ENCODE data around the gene AGBL3.
"Not testable (repeated sequence)": the region's sequence is repeated elsewhere in the genome, so short reads cannot be mapped to it uniquely, and the experiment has no call there.

Gene AGBL3

GRCh38 chr7:135121868-135122267 lies 135.6 kb downstream of the AGBL3 start:
- H3K4me3 ChIP-seq: no peak overlapping the region
- H3K27ac ChIP-seq: no peak overlapping the region

GRCh38 chr7:135124631-135125030 lies 138.3 kb downstream of the AGBL3 start:
- H3K4me3 ChIP-seq, H3K27ac ChIP-seq: not testable (repeated sequence)

DNA sequence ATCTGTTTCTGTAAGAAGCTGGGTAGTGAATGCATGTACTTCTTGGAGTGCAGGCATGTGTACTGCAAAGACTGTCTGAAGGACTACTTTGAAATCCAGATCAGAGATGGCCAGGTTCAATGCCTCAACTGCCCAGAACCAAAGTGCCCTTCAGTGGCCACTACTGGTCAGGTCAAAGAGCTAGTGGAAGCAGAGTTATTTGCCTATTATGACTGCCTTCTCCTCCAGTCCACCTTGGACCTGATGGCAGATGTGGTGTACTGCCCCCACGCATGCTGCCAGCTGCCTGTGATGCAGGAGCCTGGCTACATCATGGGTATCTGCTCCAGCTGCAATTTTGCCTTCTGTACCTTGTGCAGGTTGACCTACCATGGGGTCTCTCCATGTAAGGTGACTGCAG lies 142.6 kb downstream of the AGBL3 start:
- Histone ChIP-seq H3K4me3 (no peak overlapping the region), H3K27ac (no peak overlapping the region)

- no peak overlapping the region for H3K4me3 ChIP-seq
- H3K27ac ChIP-seq: no peak overlapping the region
Observed at GRCh38 chr7:135129579-135129978, 143.3 kb downstream of the AGBL3 start.

GRCh38 chr7:135143885-135144668 lies 157.8 kb downstream of the AGBL3 start:
- no peak overlapping the region for H3K27ac ChIP-seq
- no peak overlapping the region for H3K4me3 ChIP-seq

- Histone ChIP-seq H3K4me3 (peak overlapping the region; percentile 27 to 46 (median 37)), H3K27ac (peak overlapping the region; percentile 58 to 97 (median 87))
Observed at GRCh38 chr7:135147341-135147898, 161.1 kb downstream of the AGBL3 start.

- peak within 1 kb of the TSS; percentile 27 to 46 (median 37) for H3K4me3 ChIP-seq
- peak within 1 kb of the TSS; percentile 58 to 97 (median 87) for H3K27ac ChIP-seq
Observed at GRCh38 chr7:135147899-135148721, 161.8 kb downstream of the AGBL3 start, which contains the start of gene TMEM140. Gene TMEM140, plus strand, starts transcription at chr7:135148072. Its CDS starts 16,370 bp downstream, at chr7:135164442.

DNA sequence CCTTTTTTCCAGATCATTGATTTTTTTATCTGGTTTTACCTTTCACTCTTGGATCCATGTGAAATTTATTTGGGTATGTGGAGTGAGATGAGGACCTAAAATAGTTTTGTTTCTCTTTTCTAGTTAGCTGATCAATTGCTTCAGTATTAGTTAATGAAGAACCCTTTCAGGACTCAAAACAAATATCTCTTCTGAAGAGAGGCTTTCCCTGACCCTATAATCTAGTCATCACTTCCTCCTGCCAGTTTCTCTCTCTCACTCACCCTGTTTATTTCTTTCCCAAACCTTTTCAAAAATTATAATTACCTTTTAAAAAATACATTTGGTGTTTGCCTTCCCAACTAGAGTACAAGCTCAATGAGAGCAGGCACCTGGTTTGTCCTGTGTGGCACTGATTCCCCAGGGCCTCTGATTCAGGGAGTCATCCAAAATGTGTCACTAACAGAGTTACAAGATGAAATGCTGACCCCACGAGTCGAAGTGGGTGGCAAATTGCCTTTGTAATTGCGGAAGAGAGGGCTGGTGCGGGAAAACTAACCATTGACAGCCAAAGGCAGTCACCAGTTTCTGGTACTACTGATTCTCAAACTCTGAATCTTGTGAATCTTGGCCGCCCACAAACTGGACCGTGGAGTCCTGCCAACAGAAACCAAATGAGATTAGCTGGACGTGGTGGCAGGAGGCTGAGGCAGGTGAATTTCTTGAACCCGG lies 163.9 kb downstream of the AGBL3 start:
- peak overlapping the region in 18 of 21 experiments; percentile 1 to 94 (median 48) for H3K27ac ChIP-seq
- peak overlapping the region in 2 of 7 experiments; percentile 2 to 46 for H3K4me3 ChIP-seq

DNA sequence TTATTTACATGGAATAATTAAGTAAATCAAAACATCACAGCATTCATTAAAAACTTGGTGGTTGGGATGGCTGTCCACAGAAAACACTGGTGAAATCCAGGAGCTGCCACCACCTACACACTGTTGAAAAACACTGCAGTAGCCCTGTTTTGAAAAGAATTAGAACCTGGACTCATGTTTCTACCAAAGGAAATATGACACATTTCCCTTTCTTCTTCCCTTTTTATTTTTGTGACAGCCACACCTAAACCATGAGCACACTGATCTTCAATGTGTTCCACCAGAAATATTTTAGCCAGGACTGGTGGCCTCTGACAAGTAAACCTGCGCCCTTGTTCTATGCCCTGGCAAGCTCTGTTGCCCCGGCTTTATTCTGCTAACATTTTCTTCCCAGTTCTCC lies 164.8 kb downstream of the AGBL3 start:
- Histone ChIP-seq H3K4me3 (no peak overlapping the region), H3K27ac (peak overlapping the region in 15 of 21 experiments; percentile 3 to 94 (median 47))

DNA sequence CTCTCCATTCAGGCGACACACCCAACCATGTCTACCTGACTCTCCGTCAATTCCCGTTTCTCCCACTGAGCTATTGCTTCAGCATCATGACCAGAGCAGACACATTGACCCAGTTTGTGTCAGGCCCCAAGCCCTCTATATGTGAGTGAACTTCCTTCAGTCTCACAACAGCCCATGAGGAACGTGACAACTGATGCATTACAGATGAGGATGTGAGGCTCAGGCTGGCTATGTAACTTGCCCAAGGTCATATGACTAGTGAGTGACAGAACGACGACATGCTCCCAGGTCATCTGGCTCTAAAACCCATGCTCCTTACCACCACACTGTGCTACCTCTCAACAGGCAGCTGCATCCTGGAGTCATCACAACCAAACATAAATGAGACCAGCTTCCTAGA lies 165.2 kb downstream of the AGBL3 start:
- Histone ChIP-seq H3K4me3 (no peak overlapping the region), H3K27ac (peak overlapping the region in 12 of 21 experiments; percentile 3 to 94 (median 48))

- Histone ChIP-seq H3K27ac (peak overlapping the region in 3 of 21 experiments; percentile 7 to 52 (median 35)), H3K4me3 (no peak overlapping the region)
Observed at GRCh38 chr7:135152442-135152841, 166.1 kb downstream of the AGBL3 start.

DNA sequence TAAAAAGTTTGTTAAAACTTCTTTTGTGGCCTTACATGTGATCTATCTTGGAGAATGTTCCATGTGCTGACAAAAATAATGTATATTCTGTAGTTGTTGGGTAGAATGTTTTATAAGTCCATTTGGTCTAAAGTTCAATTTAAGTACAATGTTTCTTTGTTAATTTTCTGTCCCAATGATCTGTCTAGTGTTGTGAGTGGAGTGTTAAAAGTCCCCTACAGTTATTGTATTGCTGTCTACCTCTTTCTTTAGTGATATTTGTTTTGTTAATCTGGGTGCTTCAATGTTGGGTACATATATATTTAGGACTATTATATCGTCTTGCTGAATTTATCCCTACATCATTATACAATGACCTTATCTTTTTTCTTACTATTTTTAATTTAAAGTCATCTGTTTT lies 168.4 kb downstream of the AGBL3 start:
- Histone ChIP-seq H3K27ac (no peak overlapping the region), H3K4me3 (no peak overlapping the region)

DNA sequence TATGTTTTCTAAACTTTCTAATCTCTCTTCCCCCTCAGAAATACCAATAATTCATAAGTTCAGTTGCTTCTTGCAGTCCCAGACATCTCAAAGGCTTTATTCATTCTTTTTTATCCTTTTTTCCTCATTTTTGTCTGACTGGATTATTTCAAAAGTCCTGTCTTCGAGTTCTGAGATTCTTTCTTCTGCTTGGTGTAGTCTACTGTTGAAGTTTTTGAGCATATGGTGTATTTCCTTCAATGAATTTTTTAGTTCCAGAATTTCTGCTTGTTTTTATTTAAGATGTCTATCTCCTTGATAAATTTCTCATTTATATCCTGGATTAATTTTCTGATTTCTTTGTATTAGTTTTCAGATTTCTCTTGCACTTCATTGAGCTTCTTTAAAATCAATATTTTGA lies 170.0 kb downstream of the AGBL3 start:
- Histone ChIP-seq H3K27ac (no peak overlapping the region), H3K4me3 (no peak overlapping the region)

- peak overlapping the region in 9 of 21 experiments; percentile 3 to 79 (median 33) for H3K27ac ChIP-seq
- no peak overlapping the region for H3K4me3 ChIP-seq
Observed at GRCh38 chr7:135158141-135158655, 171.9 kb downstream of the AGBL3 start.

- peak overlapping the region in 8 of 21 experiments; percentile 16 to 79 (median 48) for H3K27ac ChIP-seq
- H3K4me3 ChIP-seq: no peak overlapping the region
Observed at GRCh38 chr7:135158874-135159273, 172.6 kb downstream of the AGBL3 start.

DNA sequence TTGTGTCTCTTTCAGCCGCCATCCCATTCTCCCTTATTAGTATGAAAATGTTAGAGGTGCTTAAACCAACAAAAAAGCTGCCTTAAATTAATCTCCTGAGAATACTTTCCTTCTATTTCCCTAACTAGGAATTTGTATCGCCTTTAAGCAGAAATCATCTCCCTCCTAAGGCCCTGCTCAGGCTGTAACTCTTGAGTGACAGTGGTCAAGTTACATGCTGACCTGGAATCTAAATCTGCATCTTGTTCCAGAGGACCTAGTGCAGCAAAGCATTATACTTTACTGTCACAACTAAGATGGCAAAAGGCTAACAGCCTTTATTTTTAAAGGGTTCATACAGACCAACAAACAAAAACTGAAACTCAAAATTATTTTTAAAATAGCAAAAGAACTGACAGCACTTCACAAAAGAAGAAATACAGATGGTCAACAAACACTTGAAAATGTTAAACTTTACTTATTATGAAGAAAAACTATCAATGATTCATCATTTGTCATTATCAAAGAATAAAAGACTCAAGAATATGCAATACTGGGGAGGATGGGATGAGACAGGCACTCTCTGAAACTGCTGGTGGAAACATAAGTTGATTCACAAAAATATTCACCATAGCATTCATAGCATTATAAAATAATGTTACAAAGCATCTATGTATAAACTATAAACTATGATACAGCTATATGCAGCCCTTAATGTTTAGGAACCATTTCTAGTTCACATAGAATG lies 173.2 kb downstream of the AGBL3 start:
- Histone ChIP-seq H3K27ac (peak overlapping the region in 11 of 21 experiments; percentile 18 to 79 (median 47)), H3K4me3 (no peak overlapping the region)

DNA sequence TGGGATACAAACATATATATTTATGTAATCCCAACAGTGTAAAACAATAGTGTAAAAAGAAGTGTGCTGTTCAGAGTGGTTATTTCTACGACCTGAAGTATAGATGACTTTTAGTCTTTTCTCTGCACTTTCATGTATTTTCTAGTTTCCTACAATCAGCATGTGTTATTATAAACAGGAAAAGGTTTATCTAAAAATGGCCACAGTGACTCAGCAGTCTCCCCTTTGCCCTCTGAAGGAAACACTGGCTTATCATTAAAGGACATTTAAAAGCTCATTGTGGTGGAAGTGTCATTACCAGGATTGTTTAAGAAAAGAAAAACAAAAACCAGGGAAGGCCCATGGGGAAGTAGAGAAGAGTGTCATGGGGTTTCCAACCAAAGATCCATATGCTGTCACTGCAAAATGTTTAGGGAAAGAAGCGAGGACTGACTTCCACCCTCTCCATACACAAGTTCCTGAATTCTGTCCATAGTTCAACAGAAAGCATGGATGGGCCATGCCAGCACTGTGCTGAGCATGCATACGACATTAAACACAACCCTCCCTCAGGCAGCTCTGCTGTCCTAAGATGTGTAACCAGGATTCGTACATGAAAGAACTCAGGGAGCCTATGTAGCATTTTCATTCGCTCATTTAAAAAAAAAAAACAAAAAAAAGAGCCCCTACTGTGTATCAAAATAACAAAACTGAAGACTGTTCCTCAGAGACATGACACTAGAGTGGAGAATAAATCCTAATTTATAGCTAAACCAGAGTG lies 174.0 kb downstream of the AGBL3 start:
- Histone ChIP-seq H3K4me3 (no peak overlapping the region), H3K27ac (peak overlapping the region in 15 of 21 experiments; percentile 19 to 79 (median 43))
